HS-27A (cell line): ENCODE data around the gene HGFAC.

Source experiments
- DNase-seq: peaks from one replicate; pipeline ENCODE4 v3.0.0-alpha.2; 2012; ENCODE audit warnings: low read depth, missing footprints

HGFAC gene

DNA sequence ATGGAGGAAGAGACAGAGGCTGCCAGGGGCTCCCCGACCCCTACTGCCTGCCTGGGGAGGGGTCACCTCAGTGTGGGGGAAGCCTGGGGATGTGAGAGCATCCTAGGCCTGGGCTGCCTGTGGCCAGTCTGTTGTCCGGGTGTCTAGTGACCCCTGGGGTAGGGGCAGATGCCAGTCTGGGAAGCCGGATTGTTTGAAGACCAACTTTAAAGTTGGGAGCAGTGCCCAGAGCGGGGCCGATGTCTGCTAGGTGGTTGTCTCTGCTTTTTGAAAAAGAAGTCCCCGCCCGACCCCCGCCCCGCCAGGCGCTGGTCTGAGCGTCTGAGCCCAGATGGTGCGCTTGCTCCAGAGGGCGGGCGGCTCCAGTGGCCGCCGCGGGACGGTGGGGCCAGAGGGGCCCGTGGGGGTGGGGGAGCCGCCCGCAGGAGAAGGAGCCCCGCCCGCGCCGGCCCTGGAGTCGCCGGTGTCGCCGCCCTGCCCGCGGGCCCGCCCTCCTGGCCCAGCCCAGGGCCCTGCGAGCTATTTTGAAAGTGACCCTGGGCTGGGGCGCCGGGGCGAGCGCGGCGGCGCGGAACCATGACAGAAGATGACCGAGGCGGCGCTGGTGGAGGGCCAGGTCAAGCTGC, 21.1 kb downstream of the HGFAC start, which contains the start of gene DOK7:
TSS of gene DOK7 (plus strand) at position 517 of the 626 bp plus-strand sequence. CDS start at position 587, 70 bp downstream.
- no peak for DNase-seq

DNA sequence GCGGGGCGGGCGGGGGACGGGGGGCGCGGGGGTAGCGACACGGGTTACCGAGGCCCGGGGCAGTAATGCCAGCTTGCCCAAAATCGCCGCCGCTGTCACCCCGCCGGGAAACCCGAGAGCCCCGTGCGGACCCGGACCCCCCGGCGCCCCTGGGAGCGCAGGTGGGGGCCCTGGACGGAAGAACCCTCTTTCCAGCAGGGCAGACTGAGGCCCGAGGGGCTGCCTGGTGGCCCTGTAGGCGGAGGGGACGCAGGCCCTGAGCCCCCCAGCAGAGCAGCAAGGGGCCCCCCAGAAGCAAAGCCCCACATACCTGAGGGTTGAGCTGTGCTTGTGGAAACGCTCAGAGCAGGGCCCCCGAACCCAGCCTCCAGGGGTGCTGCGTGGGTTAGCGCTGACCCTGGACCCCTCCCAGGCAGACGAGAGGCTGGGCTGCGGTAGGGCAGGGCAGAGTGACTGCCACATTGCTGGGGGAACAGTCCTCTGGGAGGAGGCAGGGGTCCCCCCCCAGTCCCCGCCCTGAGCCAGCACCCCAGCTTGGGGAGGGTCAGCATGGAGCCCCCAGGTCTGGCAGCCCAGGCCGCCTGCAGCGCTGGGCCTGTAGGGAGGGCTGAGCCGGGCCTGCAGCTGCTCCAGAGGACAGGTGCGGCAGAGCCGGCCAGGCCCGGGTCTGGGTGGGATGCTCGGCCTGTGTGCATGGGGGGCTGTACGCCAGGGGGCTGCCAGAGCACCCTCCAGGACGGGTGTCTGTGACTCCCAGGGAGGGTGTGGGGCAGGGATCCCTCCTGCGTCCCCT, 22.0 kb downstream of the HGFAC start:
- DNase-seq, result no peak

DNA sequence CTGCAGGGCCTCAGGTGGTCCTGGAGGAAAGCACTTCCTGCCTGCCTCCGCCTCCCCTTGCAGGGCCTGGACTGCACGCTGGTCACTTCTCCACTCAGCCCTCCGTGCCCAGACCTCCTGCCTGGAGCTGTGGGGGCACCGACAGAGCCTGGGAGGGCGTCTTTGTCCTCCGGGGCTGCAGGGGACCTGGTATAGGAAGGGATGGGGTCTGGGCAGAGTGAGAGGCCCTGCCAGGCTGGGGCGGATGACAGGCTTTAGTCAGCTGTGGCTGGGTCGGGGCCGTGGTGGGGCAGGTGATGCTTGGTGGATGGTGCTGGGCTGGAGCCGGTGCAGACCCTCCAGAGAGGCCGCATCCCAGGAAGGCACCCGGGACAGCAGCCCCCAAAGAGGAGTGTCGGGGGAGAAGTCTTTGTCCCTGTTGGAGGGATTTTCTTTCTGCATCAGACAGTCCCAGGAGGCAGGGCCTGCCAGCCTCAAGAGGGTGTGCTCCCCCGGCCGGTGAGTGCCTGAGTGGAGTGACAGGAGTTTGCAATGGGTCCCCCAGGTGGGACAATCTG, 22.7 kb downstream of the HGFAC start:
- DNase-seq, result no peak

DNA sequence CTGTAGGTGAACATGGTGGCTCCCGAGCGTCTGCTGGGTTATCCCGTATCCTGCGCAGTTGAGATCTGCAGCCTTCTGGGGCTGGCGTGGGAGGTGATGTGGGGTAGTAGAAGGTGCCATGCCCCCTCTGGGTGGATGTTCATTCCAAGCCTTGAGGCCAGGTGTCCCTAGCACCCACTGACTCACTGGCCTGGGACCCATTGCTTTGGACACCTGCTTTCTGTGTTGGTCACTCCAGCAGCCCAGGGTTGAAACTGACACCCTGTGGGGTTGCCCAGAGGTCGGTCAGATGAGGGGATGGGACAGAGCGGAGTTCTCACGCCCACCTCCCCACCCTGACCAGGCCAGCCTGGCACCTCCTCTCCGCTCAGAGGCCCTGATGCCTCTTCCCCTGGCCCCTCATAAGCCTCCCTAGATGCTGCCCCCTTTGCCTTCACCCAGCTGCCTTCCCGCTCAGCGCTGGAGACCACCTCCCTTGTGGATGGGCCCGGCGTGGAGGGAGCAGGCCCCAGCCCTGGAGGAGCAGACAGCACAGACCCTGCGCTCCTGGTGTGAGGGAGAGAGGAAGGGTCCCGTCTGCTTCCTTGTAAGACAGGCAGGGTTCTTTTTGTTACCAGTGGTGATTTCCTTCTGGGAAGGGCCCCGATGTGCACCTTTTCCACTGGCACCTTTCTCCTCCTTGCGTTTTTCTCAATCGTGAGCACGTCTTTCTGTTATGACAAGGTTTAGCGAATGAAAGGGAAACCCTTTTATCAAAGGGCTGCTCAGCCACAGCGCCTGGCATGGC, 23.3 kb downstream of the HGFAC start:
- DNase-seq, result no peak

DNA sequence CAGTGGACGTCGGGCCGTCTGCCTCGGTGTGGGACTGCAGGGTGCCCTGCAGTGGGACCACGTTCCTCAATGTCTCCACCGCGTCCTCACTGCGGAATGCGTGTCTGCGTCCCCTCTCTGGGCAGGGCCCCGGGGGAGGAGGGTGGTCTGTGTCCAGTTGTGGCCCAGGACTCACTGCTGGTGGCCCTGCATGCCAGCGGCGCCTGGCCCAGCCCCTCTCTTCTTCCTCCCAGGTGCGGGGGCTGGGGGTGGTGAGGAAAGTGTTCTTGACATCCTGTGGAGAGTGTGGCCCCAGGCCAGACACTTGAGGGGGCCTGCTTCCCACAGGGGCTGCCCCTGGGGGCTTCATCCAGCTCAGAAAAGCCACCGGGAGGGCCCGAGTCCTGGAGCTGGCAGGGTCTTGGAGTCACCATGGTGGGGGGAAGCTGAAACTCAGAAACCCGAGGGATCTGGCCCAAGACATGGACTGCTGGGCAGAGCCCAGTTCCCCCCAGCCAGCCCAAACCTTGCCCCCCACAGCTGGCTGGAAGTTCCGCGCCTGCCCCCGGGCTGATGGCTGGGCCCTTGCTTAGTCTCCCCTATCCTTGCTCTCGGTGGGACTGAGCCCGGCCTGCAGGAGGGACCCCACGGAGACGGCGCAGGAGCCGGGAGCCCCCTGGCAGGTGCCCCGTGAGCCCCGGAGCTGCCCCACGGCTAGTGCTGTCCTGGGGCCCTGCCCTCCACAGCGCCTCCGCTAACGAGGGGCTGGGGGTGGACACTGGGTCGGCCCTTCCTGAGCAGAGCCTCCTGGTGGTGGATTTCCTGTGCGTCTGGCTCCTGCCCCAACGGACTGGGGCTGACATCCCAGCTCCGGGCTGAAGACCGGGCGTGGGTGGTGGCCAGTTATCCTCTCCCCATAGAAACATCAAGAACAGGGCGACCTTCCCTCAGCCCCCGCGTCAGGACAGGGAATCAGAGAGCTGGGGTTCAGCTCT, 24.2 kb downstream of the HGFAC start:
- no peak for DNase-seq

DNA sequence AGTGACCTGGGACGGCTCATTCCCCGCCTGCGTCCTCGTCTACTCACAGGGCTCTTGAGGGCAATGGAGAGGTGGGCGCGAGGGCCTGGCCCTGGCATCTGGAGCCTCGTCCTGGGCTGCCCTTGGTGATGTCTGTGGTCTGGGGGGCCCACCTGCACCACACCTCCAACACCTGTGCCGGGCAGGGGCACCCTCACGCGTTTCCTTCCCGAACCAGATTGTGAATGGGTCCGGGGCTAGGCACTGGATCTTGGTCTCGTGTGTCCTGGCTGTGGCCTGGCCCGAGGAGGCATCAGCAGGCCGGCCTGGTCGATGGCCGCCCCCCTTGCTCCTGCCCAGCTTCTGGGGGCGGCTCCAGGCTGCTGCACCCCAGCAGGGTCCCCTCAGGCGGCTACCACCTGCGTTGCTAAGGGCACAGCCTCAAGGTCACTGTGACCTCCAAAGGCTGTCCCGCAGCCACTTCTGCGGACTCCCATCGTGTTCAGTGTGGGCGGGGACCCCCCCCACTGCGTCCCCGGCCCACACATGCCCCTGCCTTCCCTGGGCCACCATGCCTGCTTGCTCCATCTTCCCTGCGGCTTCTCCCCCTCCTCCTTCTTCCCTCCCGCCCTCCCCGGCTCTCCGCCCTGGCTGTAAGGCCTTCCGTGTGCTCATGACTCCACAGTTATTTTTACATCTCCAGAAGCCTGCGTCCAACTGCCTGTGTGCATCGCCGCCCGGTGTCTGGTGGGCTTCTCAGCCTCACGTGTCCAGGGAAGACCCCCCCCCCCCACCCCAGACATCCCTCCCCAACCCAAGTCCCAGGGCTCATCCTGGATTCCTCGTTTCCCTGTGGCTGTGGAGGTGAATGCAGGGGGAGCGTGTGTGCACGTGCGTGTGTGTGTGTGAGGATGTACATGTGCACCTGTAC, 25.2 kb downstream of the HGFAC start:
- no peak for DNase-seq

DNA sequence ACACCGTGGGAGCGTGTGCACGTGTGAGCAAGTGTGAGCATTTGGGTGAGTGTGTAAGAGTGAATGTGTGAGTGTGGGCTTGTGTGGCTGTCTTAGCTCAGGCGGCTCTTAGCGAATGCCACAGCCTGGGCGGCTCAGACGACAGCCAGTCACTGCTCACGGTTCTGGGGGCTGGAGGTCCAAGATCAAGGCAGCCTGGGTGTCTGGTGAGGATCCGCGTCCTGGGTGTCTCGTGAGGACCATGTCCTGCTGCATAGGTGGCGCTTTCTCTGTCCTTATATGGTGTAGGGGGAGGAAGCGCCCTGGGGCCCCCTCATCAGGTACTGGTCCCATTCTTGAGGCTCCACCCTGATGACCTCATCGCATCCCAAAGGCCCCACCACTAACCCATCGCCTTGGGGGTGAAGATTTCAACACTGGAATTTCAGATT, 25.8 kb downstream of the HGFAC start:
- no peak for DNase-seq

DNA sequence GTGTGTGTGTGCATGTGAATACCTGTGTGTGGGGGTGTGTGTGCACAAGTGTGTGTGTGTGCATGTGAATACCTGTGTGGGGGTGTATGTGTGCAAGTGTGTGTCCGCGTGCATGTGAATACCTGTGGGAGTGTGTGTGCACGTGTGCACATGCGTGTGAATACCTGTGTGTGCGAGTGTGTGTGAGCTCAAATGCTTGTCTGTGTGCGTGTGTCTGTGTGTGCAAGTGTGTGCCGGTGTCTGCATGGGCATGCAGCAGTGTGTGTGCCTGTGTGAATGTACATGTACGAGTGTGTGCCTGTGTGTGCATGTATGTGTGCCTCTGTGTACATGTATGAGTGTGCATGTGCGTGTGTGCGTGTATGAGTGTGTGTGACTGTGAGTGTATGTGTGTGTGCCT, 26.4 kb downstream of the HGFAC start:
- no peak for DNase-seq

DNA sequence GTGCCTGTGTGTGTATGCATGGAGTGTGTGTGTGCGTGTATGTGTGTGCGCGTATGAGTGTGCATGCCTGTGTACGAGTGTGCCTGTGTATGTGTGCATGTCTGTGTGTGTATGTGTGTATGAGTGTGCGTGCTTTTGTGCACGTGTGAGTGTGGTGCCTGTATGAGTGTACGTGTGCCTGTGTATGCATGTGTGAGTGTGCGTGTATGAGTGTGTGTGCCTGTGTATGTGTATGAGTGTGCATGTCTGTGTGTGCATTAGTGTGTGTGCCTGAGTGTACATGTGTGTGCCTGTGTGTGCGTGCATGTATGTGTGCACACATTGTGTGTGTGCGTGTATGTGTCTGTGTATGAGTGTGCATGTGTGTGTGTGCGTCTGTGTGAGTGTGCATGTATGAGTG, 27.0 kb downstream of the HGFAC start:
- DNase-seq, result no peak

DNA sequence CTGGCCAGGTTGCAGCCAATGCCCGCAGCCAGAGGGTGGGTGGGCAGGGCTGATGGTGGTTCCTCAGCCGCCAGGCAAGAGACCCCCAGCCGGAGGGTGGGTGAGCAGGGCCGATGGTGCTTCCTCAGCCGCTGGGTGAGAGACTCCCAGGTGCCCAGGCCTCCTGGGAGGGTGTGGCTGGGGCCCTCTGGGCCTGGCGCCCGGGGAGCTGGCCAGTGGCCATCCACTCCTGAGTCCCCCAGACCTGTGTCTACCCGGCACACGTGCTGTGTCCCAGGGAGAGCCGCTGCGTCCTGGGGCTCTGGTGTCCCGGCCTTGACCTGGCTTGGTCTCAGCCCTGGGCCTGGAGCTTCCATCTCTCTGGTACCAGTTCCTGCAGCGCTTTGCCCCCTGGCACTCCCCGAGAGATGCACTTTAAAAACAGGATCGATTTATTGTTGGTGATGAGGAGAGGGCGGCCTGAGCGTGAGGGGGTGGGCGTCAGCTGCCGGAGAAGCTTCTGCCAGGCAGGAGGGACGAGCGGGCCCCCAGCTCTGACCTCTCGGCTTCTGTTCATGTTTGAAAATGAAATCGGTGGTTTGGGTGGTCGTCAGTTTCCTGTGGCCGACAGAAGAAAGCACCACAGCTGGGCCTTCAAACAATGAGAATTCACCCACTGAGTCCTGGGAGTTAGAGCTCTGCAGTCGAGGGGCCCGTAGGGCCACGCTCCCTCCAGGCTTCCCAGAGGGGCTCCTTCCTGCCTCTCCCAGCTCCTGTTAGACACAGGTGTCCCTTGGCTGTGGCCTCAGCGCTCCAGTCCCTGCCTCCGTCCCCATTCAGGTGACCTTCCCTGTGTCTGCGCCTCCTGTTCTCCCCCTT, 27.8 kb downstream of the HGFAC start:
- no peak for DNase-seq

DNA sequence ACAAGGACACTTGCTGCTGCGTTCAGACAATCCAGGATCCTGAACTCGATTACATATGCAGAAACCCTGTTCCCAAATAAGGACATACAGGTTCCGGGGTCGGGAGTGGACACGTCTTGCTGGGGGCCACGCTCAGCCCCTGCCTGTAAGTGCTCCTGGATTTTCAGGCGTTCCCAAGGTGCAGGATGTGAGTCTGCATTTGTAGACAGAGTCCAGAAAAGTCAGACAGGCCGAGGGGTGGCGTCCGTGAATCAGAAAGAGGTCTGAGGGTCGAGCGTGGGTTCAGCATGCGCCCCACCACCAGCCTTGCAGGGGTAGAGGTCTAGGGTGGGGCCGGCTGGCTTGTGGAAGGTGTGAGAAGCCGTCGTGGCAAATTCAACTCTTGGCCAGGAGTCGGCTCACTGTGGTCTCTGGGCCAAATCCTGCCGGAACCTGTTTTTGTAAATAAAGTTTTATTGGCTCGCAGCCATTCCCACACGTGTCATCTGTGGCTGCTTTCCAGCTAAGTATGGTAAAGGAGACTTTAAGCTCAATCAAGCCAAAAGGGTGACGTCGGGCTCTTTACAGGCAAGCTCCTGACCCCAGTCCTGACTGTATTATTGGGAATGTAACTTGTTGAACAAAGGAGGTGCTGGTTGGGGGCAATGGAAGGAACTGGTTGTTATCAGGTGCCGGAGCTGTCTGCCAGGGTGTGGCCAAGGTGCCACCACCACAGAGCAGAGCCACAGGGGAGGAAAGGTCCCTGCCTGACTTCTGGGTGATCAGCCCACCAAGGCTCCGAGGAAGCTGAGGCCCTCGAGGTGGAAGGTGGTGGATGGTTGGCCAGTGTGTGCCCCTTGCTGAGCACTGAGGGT, 28.7 kb downstream of the HGFAC start:
- DNase-seq, result no peak

DNA sequence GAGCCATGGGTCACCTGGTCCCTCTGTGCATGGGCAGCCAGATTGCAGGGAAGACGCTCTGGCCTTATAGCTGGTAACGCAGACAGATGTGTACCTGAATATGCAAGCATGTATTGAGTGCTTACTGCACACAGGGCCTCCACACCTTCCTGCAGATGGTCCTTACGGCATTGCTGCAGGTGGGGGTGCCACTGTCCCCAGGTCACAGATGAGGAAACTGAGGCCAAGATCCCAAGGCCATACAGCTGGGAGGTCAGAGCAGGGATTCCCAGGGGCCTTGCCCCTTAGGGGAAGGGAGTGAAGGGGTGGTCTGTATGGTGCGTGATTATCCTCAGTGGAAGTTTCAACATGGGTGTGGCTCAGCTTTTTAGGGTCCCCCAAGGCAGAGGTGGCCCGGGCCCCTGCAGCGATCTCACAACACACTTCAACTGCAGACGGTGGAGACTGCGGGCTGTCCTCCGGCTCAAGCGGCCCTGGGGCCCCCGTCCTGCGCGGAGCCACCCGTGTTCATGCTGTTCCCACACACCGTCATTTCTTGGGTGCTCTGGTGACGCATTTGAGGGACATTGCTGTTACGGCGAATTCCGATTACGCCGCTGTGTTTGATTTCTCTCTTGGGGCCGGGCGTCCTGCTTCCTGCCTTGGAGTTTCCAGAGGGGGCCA, 29.5 kb downstream of the HGFAC start:
- DNase-seq, result no peak

DNA sequence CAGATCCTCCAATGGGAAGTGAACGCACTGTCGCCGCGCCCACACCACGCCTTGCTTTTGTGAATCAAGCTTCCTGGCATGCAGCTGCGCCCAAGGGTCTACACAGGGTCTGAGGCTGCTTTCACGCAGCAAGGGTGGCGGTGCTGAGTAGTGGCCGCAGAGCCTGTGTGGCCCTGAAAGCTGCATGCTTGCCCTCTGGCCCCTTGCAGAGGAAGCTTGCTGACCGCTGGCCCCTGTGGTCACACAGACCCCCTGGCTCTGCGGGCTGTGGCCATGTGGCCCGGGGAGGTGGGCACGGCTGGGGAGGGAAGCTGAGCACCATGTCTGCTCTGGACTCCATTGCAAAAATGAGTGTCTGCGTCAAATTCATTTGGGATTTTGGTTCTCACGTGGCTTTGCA, 30.1 kb downstream of the HGFAC start:
- no peak for DNase-seq

DNA sequence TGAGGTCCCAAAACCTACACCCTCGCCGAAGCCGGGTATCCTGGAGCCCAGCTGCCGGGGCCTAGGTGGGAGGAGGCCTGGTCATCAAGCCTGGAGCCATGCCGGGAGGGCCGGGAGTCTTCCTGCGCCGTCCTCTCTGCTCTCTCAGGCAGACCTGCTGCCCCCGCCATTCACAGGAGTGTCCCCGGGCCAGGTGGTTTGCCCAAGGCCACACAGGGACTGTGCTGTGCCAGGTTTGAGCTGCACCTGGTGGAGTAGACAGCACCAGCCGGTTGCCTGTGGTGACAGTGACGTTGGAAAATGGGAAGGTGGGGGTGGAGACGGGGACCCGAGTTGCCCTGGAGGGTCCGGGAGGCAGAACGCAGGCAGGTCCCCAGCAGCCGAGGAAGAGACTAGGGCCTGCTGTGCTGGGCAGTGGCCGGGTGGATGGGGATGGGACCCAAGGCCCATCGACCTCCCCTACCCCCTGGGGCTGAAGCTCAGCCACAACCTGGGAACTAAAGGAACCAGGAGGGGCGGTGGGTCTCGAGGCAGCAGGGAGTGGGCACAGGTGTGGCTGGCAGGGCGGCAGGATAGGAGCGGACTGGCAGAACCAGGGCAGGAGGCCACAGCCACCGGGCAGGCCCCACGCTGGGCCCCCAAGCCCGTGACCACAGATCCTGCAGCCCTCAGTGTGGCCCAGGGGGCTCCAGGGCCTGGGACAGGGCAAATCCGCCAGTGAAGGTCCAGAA, 30.8 kb downstream of the HGFAC start:
- DNase-seq, result no peak

DNA sequence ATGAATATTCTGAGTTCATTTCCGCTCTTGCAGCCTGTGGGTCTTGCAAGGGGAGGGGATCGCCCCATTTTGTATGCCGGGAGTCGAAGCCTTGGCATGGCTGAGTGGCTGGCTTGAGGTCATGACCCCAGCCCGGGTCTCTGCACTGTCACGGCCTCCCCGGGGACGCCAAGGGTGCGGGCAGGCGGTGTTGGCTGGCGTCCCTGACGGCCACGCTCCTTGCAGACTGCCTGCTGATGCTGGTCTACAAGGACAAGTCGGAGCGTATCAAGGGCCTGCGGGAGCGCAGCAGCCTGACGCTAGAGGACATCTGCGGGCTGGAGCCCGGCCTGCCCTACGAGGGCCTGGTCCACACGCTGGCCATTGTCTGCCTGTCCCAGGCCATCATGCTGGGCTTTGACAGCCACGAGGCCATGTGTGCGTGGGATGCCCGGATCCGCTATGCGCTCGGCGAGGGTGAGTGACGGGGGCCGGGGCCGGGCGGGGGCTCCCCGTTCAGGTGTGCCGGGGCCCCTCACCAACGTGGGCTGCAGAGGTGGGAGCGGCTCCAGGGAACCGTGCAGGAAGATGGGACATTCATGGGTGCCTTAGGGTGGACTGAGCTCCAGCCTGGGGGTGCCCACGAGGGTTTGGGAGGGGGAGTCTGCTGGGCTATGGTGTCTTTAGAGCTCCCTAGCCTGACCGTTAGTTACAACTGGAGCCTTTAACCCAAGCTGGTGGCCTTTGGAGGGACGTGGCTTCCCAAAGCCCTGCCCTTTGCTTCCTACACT, 31.6 kb downstream of the HGFAC start:
- DNase-seq, result no peak
